Posterior vena cava (tissue), 2 donors: Measurements from ENCODE around the gene TNNC2. TPM values are rescaled to one million over a fixed set of nuclear protein-coding genes. Genes with fewer than 3 reads are reported as not detected.
"Not testable (repeated sequence)": the region's sequence is repeated elsewhere in the genome, so short reads cannot be mapped to it uniquely, and the experiment has no call there.

Source experiments
- DNase-seq: peaks from one replicate; pipeline ENCODE4 v3.0.0-alpha.2; 2020; ENCODE audit warnings: low spot score
- intact Hi-C, 2 donors: fragments of 100-400 bp; cut with DNase I; formaldehyde crosslinking; loops; one replicate each; pipeline versions ENCODE4 v1.14.1 to v1.14.2; 2022 to 2023
- long read RNA-seq, 2 donors: library from polyadenylated mRNA; unstranded; transcript quantifications; one replicate each; pipeline ENCODE4 v2.0.0, GENCODE V29; 2020 to 2021
- total RNA-seq, 2 donors: library from RNA; stranded (reverse); fragmentation: NEBNext Ultra II Directional; extraction: Animal tissue kit (Norgen Biotek cat#: 25700); gene quantifications; one replicate each; pipeline ENCODE4 v1.2.1, GENCODE V29; 2021
- donor health status: DM: yes; HTN: yes; CAD: no.
- donor health status: DM: yes; HTN: yes; CAD: no.

The TNNC2 gene
- total RNA-seq, result under 1 TPM; 0.48 to 0.60 TPM
- long read RNA-seq, donor 1, result 0 reads
- long read RNA-seq, donor 2, partial matches to known transcripts, result 0 of 1 reads
- long read RNA-seq, donor 2, other reads (novel, unspliced or antisense), result 1 of 1 reads

GRCh38 chr20:45827030-45827652 lies at the start of gene TNNC2:
Gene TNNC2 (minus strand): TSS chr20:45827312. CDS start chr20:45827248, 64 bp downstream.
- intact Hi-C loops, result loop anchor here in 1 of 2 donors (10.0 kb wide), 1 partner anchor 108 kb away; the partner anchor contains the start of gene PCIF1
- peak; percentile 51 for DNase-seq

- intact Hi-C loops, result no loop called here
Measured at GRCh38 chr20:45874576-45874975, 47.5 kb upstream of the TNNC2 start.

GRCh38 chr20:45874104-45874481 lies 47.0 kb upstream of the TNNC2 start:
- DNase-seq, intact Hi-C loops: not testable (repeated sequence)

More at GRCh38 chr20:45874576-45874975, 47.5 kb upstream of the TNNC2 start:
- DNase-seq, result no peak

- DNase-seq, result no peak
- intact Hi-C loops, result no loop called here
Measured at GRCh38 chr20:45873409-45874103, 46.4 kb upstream of the TNNC2 start.

- DNase-seq, result no peak
- intact Hi-C loops, result no loop called here
Measured at GRCh38 chr20:45872626-45873025, 45.5 kb upstream of the TNNC2 start.

GRCh38 chr20:45867819-45868176 lies 40.7 kb upstream of the TNNC2 start:
- DNase-seq, result no peak
- intact Hi-C loops, result loop anchor here in 1 of 2 donors (5.0 kb wide), 1 partner anchor 1145 kb away; no protein-coding TSS in a partner anchor

GRCh38 chr20:45867136-45867818 lies 40.2 kb upstream of the TNNC2 start:
- intact Hi-C loops, result loop anchor here in 1 of 2 donors (5.0 kb wide), 1 partner anchor 1145 kb away; no protein-coding TSS in a partner anchor
- DNase-seq, result no peak

- intact Hi-C loops, result loop anchor here in 1 of 2 donors (5.0 kb wide), 1 partner anchor 1144 kb away; no protein-coding TSS in a partner anchor
- DNase-seq, result no peak
Measured at GRCh38 chr20:45866454-45866853, 39.3 kb upstream of the TNNC2 start.

- DNase-seq, result no peak
- intact Hi-C loops, result loop anchor here in 1 of 2 donors (5.0 kb wide), 1 partner anchor 547 kb away; no protein-coding TSS in a partner anchor
Measured at GRCh38 chr20:45863543-45864470, 36.7 kb upstream of the TNNC2 start.

GRCh38 chr20:45861221-45862075 lies 34.3 kb upstream of the TNNC2 start:
- intact Hi-C loops, result loop anchor here in 1 of 2 donors (5.0 kb wide), 1 partner anchor 544 kb away; no protein-coding TSS in a partner anchor
- no peak for DNase-seq

GRCh38 chr20:45860560-45861220 lies 33.6 kb upstream of the TNNC2 start:
- no peak for DNase-seq
- intact Hi-C loops, result loop anchor here in 1 of 2 donors (5.0 kb wide), 1 partner anchor 543 kb away; no protein-coding TSS in a partner anchor

GRCh38 chr20:45859916-45860315 lies 32.8 kb upstream of the TNNC2 start:
- DNase-seq, result no peak
- intact Hi-C loops, result loop anchor here in 1 of 2 donors (5.0 kb wide), 1 partner anchor 543 kb away; no protein-coding TSS in a partner anchor

- intact Hi-C loops, result no loop called here
- DNase-seq, result no peak
Measured at GRCh38 chr20:45857882-45858216, 30.7 kb upstream of the TNNC2 start.

- intact Hi-C loops, result no loop called here
- peak; percentile 96 for DNase-seq
Measured at GRCh38 chr20:45857114-45857881, 30.2 kb upstream of the TNNC2 start, which contains the start of the genes ACOT8 and ZSWIM3. Gene ACOT8 (minus strand): TSS chr20:45857392. CDS start chr20:45857315, 77 bp downstream. Gene ZSWIM3 (plus strand): TSS chr20:45857614. CDS start chr20:45857826, 212 bp downstream.

- no peak for DNase-seq
- intact Hi-C loops, result no loop called here
Measured at GRCh38 chr20:45853484-45853883, 26.4 kb upstream of the TNNC2 start.

- DNase-seq, result no peak
- intact Hi-C loops, result no loop called here
Measured at GRCh38 chr20:45852326-45852725, 25.2 kb upstream of the TNNC2 start.
